GM19025 (cell line): ENCODE measurements around the gene KCTD3.

Source experiments
- ATAC-seq: cut with Tn5 transposase; IDR thresholded peaks from one replicate; pipeline ENCODE4 v1.9.1; 2021; ENCODE audit warnings: mild to moderate bottlenecking, low read depth, moderate library complexity; ENCODE audit not compliant: unreplicated experiment

Gene KCTD3

DNA sequence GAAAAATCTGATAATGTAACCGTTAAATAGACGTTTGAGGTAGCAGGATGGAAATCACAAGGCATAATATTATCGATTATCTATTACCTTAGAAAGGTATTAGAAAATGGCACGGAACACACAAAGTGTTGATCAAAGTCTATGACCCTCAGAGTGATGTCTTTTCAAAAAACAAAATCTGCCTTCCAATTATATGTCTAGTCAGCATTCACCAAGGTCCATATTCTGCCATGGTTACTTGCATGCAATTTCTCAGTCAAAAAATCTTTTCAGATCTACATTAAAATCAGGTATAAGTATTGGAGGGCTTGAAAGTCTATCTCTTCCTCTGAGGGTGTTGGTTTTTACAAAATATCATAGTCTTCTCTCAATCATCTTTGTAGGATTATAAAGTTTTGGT, 81.9 kb downstream of the KCTD3 start:
- ATAC-seq = no peak

DNA sequence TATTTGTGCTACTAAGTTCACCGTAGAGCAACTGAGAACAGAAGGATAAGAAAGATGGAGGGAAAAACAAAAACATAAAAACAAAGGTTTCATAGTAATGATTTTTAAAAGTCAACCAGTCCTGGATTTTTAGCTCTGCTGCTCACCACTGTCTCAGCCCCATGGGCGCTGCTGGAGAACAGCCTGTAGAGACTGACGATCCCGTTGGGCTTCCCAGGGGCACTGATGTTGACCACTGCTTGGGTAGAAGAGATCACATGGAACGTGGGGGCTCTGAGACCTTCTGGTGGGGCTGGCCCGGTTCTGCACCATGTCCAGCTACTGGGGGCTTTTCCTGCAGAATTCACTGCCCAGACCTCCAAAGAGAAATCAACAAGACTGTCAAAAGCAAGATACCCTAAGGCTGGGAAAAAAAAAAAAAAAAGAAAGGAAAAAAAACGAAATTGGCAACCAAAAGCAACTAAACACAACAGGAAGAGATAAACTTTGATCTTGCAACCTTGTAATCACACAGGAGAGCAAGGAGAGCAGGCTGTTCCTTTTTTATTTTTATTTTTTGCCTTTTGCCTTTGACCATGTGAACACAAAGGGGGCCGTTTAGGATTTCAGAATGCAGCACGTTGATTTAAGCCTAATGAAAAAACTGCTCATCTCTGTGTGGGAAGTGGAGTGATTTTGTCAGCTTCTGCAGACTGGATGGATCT, 83.5 kb downstream of the KCTD3 start:
- ATAC-seq = no peak

DNA sequence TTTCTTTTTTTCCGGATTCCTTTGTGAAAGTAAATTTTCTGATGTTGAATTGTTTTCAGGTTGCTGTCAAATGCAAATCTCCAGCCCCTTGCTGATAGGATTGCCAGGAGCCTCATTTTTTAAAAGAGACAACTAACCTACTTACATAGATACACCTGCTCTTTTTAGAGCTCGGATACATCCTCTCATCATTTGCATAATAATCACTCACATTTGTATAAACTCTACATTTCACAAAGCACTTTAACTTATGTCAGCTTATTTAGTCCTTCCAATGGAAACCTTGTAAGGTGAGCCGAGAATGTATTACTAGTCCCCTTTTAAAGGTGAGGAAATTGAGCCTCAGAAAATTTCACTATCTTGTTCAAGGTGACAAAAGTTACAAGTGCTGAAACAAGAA, 84.8 kb downstream of the KCTD3 start:
- ATAC-seq = no peak

DNA sequence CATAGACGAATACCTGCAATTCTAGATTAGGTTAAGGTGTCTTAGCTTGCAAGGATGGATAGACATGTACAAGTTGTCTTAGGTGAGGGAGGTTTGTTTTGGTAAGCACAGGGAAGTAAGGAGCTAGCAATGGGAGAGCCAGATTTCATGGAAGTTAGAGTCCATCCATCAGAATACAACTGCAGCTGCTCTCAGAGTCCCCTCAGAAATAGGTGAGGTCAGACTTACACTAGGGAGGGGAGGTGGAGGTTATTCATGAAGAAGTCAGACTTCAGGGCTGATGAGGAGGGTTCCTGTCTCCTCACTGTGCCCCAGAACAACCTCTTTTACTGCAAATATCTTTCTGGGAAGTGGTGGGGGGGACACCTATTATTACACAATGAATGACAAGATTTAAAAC, 85.3 kb downstream of the KCTD3 start:
- no peak for ATAC-seq

- no peak for ATAC-seq
Observed at GRCh38 chr1:215657047-215657446, 89.9 kb downstream of the KCTD3 start.

DNA sequence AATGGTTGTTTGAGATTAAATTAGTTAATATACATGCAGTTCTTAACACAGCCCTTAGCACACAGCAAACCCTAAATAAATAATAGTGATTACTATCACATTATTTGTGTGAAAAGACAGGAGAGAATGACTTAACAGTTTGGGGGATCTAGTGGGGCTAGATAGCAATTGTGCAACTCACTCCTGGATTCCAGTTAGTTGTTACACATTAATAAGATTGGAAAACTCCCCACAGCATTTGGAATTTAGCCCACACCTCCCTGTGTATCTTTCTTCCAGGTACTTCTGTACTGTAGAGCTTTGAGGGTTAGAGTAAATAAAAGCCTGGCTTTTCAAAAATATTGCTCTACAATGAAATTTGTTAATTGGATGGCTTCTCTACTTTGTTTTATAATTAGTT, 93.2 kb downstream of the KCTD3 start:
- no peak for ATAC-seq

DNA sequence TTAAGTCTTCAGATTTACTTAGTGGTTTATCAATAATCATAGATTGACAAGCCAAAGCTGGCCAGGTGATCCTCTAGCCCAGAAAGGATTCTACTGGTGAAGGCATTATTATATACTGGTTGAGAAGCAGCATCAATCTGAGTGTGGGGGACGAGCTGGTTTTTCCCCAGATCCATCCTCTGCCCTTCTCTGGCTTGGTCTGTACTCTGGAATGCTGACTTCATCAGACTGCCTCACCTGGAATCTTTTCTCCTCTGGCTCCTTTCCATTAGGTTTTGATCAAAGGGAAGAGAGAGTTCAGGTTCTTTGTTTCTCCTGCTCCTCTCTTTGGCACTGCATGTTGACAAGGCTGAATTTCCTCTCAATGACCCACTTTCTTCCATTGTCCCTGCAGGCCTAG, 93.9 kb downstream of the KCTD3 start:
- no peak for ATAC-seq

DNA sequence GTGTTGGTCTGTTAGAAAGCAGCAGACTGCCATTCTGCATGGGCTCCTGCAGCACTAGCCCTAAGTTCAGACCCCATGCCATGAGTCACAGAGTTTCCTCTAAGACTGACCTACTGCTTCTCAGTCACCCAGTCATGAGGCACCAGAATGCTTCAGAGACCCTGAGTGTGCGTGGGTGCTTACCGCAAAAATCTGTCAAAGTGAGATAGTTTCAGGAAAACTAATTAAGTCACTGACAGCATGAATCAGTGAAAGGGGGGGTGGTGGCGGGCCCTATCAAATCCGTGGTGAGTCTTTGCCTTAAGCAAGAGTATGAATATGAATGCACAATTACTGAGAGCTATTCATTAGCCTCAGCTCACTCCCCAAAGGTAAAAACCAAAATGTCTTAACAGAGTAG, 98.1 kb downstream of the KCTD3 start:
- peak; percentile 55 for ATAC-seq

- no peak for ATAC-seq
Observed at GRCh38 chr1:215667761-215668160, 100.7 kb downstream of the KCTD3 start.

DNA sequence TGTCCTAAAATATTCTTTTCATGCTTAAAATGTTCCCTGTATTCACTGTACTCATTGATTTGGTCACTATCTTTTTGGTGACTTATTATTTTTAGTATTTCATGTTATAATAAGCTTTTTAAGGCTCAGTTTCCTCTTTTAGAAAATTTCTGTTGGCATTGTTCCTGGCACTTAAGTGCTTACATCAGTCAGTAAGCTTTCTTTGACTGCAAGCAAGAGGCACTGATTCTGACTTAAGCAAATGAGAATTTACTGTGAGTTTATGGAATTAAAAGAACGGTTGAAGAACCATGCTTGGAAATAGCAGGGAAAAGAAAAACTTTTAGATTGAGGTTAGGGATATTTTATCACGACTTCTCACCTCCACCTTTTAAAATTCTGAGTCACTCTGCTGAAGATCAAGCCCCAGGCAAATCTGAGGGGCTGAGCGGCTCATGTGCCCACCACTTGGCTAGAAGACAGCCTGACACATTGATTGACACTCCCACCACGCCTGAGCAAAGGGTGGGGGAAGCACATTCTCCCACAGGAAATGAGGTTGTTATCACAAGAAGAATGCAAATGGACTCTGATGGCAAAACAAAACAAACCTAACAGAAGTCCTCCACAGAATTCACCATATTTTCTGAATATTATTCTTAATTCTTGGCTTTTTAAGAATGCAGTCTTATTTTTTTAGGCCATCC, 102.8 kb downstream of the KCTD3 start:
- no peak for ATAC-seq
